ENCODE measurements around the gene FBXL7.

DNA sequence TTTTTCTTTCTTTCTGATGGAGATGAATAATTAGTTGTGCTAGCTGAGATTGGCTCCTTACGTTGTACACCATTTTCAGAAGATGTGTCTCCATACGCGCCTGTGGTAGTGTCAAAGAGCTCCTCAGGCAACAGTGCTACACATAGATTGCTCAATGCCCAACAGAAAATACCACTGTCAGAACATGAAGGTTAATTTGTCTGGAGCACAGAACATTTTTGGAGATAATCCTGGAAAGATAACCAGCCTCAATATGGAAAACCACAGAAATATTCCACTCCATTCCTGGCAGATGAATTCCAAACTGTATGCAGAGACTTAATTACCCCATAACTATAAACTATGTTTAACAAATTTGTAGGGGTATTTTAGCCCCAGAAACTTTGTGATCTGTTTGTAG lies 446.0 kb downstream of the FBXL7 start:
- TF ChIP-seq, protein P1, sequence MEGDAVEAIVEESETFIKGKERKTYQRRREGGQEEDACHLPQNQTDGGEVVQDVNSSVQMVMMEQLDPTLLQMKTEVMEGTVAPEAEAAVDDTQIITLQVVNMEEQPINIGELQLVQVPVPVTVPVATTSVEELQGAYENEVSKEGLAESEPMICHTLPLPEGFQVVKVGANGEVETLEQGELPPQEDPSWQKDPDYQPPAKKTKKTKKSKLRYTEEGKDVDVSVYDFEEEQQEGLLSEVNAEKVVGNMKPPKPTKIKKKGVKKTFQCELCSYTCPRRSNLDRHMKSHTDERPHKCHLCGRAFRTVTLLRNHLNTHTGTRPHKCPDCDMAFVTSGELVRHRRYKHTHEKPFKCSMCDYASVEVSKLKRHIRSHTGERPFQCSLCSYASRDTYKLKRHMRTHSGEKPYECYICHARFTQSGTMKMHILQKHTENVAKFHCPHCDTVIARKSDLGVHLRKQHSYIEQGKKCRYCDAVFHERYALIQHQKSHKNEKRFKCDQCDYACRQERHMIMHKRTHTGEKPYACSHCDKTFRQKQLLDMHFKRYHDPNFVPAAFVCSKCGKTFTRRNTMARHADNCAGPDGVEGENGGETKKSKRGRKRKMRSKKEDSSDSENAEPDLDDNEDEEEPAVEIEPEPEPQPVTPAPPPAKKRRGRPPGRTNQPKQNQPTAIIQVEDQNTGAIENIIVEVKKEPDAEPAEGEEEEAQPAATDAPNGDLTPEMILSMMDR (IDR thresholded peaks at IDR 0.05; ENCODE audit: extremely low read depth in 1 of 2, insufficient read depth in 1 of 2, low read depth in 1 of 2, low read length in 2 of 2), result no peak
- no peak for TF ChIP-seq POLR2AphosphoS5 (IDR thresholded peaks at IDR 0.05; ENCODE audit: insufficient read depth, low read depth, low read length)

Measured in endothelial cell of umbilical vein (primary cell).